ENCODE measurements around the gene RANBP10.

DNA sequence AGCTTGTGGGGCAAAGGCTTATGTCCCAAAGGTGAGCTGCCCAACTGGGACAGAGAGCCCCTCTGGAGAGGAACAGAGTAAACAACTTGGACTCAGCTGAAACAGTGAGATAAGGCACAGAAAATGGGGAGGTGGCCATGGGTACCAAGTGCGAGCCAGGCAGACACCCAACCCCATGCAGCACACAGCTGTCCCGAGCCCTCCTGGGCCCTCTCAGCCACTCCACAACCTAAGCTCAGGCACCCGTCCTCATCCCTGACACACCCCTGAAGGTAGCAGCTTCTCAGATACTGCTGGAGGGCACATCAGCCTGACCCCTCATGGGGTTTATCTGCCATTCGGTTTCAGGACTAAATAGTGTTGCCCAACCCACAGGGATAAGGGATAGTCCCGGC lies 82.5 kb downstream of the RANBP10 start:
- TF ChIP-seq, protein P1, sequence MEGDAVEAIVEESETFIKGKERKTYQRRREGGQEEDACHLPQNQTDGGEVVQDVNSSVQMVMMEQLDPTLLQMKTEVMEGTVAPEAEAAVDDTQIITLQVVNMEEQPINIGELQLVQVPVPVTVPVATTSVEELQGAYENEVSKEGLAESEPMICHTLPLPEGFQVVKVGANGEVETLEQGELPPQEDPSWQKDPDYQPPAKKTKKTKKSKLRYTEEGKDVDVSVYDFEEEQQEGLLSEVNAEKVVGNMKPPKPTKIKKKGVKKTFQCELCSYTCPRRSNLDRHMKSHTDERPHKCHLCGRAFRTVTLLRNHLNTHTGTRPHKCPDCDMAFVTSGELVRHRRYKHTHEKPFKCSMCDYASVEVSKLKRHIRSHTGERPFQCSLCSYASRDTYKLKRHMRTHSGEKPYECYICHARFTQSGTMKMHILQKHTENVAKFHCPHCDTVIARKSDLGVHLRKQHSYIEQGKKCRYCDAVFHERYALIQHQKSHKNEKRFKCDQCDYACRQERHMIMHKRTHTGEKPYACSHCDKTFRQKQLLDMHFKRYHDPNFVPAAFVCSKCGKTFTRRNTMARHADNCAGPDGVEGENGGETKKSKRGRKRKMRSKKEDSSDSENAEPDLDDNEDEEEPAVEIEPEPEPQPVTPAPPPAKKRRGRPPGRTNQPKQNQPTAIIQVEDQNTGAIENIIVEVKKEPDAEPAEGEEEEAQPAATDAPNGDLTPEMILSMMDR (IDR thresholded peaks at IDR 0.05), result no peak
- TF ChIP-seq EZH2 (IDR thresholded peaks at IDR 0.05), result no peak
